NCI-H526 treated with DMSO at 0.1 percent for 48 hours (cell line): ENCODE results near the gene KRTAP4-11.
"Not testable (repeated sequence)": the region's sequence is repeated elsewhere in the genome, so short reads cannot be mapped to it uniquely, and the experiment has no call there.

ENCODE experiments used
- DNase-seq: peaks from one replicate; lab custom pipeline; 2025; lab: John Stamatoyannopoulos, UW

Gene KRTAP4-11

DNA sequence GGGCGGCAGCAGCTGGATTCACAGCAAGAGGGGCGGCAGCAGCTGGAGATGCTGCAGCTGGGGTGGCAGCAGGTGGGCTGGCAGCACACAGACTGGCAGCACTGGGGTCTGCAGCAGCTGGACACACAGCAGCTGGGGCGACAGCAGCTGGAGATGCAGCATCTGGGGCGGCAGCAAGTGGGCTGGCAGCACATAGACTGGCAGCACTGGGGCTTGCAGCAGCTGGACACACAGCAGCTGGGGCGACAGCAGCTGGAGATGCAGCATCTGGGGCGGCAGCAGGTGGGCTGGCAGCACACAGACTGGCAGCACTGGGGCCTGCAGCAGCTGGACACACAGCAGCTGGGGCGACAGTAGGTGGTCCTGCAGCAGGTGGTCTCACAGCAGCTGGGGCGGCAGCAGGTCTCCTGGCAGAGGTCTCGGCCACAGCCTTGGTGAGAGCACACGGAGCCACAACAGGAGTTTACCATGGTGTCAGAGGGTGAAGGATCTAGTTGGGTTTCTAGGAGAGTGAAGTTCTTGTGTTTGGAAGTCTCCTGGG lies at the start of gene KRTAP4-11:
KRTAP4-11 (minus strand) TSS at position 528 of the 541 bp plus-strand sequence; CDS start at position 470, 58 bp downstream.
- DNase-seq, result not testable (repeated sequence)

DNA sequence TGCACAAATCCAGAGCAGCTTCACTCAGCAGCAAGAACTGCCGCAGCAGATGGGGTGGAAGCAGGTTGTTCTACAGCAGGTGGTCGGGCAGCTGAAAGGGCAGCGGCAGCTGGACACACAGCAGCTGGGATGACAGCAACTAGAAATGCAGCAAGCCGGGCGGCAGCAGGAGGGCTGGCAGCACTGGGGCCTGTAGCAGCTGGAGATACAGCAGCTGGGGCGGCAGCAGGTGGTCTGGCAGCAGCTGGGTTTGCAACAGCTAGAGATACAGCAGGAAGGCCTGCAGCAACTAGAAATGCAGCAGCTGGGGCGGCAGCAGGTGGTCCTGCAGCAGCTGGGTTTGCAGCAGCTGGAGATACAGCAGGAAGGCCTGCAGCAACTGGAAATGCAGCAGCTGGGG lies 49.4 kb upstream of the KRTAP4-11 start:
- no peak for DNase-seq

DNA sequence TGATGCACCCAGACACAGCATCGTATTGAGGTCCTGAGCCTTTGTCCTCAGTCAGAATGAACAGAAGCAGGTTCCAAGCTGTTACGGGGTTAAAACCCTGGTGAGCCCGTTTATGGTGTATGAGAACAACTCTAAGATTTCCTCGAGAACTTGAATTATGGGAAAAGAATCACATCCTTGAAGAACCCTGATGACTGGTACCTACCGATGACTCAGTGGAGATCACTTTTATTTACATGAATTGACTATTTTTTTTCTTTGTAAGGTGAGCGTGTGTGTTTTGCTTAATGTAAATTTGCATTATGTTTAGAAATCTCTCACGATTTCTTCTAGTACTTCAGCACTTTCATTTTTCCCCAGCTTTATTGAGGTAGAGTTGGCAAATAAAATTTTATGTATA lies 45.7 kb upstream of the KRTAP4-11 start:
- no peak for DNase-seq

DNA sequence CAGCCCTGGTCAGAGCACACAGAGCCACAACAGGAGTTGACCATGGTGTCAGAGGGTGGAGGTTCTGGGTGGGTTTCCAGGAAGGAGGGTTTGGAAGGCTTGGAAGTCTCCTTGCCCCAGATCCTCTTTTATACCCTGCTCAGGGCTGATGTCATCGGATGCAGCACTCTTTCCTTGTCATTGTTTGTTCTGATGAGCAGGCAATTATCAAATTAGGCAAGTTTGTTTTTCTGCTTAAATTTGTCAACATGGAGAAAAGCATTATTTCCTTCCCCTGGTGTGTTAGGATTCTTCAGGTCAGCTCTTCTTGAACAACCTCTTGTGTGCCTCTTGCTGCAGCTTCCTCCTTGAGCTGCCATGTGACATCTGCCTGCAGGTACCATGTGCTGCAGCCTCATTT lies 42.5 kb upstream of the KRTAP4-11 start, which contains the start of gene KRTAP4-4:
KRTAP4-4 (minus strand) TSS at position 101 of the 400 bp plus-strand sequence; CDS start at position 44, 57 bp downstream.
- no peak for DNase-seq

DNA sequence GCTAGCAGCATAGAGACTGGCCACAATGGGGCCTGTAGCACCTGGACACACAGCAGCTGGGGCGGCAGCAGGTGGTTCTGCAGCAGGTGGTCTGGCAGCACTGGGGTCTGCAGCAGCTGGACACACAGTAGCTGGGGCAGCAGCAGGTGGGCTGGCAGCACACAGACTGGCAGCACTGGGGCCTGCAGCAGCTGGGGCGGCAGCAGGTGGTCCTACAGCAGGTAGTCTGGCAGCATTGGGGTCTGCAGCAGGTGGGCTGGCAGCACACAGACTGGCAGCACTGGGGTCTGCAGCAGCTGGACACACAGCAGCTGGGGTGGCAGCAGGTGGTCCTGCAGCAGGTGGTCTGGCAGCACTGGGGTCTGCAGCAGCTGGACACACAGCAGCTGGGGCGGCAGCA lies 42.0 kb upstream of the KRTAP4-11 start:
- DNase-seq, result not testable (repeated sequence)

DNA sequence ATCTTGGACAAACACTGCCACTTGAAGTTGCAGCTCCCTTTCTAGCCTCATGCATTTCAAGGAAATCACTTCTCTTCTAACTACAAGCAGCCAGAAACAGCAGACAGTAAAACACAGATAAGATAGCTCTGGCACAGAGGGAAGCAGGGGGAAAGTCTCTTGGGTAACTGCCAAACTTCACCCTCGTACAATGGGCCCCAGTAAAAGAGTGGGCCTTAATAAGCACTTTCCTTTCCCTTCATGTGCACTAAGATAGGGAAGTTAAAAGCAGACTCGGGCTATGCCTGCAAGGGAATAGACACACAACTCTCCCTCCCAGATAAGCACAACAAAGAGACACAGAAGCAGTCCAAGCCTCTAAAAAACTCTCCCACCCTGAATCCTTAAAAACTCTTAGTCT lies 35.7 kb upstream of the KRTAP4-11 start:
- peak; percentile 42 for DNase-seq

DNA sequence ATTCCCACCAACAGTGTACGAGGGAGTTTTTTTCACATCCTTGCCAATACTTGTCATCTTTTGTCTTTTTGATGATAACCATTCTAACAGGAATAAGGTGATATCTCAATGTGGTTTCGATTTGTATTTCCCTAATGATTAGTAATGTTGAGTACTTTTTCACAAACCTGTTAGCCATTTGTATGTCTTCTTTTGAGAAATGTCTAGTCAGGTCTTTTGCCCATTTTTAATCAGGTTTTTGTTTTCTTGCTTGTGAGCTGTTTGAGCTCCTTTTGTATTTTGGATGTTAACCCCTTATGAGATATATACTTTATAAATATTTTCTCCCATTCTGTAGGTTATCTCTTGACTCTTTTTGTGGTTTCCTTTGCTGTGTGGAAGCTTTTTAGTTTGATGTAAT lies 33.4 kb upstream of the KRTAP4-11 start:
- no peak for DNase-seq

DNA sequence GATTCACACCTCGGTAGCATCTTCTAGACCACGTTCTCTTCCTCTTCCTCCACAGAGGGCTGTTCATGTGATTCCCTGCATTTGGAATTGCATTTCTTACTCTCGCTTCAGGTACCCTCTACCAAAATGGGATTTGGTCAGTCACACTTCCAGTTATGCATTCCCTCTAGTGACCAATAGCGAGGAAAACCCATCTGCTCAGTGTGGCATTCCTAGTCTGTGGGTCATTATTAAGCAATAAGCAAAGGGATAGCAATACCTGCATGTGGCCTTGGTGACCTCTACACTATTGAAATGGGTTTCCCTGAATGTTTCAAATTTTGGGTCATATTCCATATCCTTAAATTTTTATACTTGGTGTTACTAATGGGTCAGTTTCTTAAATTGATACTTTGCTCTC lies 31.9 kb upstream of the KRTAP4-11 start:
- DNase-seq, result no peak

DNA sequence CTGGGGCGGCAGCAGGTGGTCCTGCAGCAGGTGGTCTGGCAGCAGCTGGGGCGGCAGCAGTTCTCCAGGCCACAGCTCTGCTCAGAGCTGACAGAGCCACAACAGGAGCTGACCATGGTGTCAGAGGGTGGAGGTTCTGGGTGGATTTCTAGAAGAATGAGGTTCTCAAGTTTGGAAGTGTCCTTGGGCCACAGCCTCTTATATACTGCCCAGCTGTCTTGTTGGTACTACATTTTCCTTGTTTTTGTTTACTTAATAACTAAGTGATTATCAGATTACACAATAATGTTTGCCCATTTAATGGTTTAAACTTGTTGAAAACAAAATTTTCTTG lies 31.4 kb upstream of the KRTAP4-11 start, which contains the start of gene KRTAP4-5:
KRTAP4-5 (minus strand) TSS at position 174 of the 334 bp plus-strand sequence; CDS start at position 116, 58 bp downstream.
- no peak for DNase-seq

DNA sequence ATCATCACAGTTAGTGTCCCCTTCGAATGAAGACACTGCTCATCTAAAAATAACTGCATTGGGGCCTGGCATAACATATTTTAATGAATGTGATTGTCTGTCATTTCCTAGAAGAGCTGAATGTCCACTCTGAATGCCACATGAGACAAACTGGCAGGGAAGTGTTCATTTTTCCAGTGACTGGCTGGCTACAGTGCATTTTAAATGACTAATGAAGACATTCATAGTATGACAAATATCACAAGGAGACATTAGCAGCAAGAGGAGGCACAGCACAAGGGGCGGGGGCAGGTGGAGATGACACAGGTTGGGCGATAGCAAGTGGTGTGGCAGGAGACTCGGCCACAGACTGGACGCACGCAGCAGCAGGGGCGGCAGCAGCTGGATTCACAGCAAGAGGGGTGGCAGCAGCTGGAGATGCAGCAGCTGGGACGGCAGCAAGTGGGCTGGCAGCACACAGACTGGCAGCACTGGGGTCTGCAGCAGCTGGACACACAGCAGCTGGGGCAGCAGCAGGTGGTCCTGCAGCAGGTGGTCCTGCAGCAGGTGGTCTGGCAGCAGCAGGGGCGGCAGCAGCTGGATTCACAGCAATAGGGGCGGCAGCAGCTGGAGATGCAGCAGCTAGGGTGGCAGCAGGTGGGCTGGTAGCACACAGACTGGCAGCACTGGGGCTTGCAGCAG lies 30.9 kb upstream of the KRTAP4-11 start:
- DNase-seq, result not testable (repeated sequence)

DNA sequence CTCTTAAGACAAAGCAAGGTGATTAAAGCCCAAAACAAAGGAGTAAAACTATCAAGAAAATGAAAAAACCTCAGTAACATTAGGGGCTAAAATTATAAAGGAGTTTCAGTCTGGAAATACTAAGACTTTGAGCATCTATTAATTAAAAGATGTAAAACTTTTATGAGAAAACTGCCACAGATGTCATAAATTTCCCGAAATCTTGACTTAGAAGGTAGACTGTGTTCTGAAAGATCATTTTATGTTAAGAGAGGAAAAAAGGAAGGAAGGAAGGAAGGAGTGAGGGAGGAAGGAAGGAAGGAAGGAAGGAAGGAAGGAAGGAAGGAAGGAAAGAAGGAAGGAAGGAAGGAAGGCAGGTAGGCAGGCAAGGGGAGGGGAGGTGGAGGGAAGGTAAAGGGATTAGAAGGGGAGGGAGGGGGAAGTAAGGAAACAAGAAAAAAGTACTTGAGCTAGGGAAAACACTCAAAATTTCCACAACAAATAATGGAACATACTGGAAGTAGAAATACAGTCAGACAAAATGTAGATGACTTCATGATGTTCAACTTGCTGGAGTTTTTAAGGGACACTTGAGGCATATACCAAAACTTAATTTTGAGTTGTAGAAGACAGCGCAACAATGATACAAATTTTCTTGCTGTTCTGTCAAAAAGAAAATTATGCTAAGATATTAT lies 29.5 kb upstream of the KRTAP4-11 start:
- no peak for DNase-seq

DNA sequence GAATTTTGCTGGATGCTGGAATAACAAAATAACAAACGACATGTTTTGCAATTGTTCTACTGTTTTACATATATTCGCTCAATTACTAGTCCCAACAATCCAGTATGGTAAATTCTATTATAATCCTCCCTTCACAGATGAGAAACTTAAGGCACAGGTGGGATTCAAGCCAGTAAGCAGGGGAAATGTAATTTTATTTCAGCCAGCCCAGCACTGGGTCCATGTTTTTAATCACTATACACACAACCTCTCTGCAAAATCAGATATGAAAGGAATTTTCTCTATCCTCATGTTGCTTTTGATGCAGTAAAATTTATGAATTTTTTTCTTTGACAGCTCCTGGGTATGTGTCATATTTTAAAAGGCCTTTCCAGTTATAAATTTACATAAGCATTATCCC lies 27.1 kb upstream of the KRTAP4-11 start:
- no peak for DNase-seq

DNA sequence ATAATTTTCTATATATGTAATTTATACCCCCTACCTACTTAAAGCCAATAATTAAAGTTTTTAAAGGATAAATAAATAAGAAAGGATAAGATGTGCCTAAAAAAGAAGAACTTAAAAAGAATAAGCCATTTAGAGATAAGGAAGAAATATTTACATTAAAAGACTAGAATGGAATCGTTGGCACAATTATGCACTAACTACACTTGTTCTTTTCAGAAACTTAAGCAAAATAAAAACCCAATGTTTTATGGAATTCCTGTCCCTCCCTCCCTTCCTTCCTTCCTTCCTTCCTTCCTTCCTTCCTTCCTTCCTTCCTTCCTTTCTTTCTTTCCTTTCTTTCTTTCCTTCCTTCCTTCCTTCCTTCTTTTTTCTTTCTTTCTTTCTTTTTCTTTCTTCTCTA lies 26.7 kb upstream of the KRTAP4-11 start:
- DNase-seq, result no peak

DNA sequence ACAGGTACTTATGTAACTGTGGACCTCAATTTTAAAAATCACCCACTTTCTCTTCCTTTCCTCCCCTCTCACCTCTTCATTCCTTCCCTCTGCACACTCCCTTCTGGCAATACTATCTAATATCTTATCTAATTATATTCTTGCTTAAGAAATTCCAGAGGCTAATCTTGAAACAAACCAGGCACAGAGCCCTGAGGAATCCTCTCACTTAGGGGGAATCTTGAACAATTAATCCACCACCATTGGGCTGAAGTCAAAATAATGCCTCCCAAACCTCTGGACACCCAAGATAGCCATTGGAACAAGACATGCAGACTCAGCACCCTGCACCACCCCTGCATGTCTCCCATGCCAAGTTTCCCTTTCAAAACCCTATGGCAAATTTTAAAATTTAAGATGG lies 23.2 kb upstream of the KRTAP4-11 start:
- DNase-seq, result no peak

DNA sequence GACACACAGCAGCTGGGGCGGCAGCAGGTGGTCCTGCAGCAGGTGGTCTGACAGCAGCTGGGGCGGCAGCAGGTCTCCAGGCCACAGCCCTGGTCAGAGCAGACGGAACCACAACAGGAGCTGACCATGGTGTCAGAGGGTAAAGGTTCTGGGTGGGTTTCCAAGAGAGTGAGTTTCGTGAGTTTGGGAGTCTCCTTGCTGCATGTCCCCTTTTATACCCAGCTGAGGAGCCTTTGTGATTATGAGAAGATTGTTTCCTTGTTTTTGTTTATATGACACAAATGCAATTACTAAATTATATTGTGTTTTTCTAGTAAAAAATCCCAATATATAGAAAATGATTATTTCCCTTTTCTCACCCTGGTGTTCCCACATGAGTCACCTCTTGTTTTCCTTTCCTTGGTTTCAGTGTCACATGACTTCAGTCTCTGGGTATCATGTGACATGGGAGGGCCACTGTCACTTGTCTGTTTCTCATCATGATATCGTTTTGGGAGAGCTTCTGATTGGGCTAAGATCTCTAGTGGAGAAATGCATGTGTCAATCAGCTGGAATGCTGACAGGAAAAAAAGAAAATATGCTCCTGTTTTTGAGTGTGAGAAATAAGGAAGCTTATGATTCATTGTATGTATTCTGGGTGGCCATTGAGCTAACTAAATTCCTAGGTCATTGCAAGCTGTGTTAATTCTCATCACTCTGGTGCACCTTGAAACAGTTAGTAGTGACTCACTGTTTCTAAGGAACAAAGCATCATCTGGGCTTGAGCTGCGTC lies 22.4 kb upstream of the KRTAP4-11 start, which contains the start of gene KRTAP4-6:
KRTAP4-6 (minus strand) TSS at position 185 of the 772 bp plus-strand sequence; CDS start at position 128, 57 bp downstream.
- no peak for DNase-seq

DNA sequence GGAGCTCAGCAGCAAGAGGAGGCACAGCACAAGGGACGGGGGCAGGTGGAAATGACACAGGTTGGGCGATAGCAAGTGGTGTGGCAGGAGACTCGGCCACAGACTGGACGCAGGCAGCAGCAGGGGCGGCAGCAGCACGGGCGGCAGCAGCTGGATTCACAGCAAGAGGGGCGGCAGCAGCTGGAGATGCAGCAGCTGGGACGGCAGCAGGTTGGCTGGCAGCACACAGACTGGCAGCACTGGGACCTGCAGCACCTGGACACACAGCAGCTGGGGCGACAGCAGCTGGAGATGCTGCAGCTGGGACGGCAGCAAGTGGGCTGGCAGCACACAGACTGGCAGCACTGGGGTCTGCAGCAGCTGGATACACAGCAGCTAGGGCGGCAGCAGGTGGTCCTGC lies 21.7 kb upstream of the KRTAP4-11 start:
- not testable (repeated sequence) for DNase-seq

DNA sequence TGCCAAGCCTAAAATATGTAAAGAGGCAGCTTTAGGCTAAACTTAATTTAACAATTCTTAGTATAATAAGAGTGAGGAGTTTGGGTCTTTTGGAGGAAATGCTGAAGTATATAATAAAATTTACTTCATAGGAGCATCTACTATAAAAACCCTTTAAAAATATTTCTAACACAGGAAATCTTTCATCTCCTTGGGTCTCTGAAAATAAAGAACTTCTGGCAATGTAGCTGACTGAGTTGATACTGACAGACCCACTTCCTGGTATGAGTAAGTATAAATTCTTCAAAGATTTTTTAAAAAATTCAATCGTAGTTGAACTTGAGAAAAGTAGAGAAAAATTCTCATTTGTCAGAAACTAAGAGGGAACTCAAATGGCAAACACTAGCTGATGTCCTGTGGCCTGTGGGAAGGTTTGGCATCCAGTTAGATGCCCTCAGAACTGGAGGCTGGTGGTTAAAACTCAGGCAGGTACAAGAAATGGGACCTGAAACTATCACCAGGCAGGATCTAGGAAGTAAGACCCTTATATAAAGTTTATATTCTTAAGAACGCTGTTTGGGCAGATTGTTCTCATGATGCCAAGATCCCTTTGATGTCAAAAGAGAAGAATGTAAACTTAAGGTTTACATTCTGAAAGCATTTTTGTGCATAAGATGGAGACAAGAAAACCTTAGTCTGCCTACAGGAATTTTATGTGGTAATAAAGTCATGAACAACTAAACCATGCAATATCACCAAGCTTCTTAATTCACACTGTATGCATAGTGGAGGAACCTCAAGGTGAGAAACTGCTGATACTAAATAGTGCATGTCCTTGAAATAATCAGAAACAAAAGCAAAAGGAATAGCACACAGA lies 15.9 kb upstream of the KRTAP4-11 start:
- DNase-seq, result no peak

DNA sequence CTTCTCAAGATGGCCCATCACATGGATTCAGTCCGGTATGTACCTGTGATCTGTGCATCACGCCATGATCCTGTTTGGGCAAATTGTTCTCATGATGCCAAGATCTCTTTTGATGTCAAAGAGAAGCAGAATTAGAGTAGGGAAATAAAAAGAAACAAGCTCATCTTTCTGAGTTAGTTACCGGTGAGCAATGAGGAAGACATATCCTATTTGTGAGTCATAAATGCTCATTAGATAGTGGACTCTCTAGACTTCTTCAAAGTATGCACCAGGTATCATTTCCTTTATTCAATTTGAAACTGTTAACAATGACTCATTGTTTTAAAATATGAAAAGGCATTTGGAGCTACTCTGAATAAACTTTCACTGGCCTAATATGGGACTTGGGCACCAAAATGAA lies 13.8 kb upstream of the KRTAP4-11 start:
- DNase-seq, result no peak

DNA sequence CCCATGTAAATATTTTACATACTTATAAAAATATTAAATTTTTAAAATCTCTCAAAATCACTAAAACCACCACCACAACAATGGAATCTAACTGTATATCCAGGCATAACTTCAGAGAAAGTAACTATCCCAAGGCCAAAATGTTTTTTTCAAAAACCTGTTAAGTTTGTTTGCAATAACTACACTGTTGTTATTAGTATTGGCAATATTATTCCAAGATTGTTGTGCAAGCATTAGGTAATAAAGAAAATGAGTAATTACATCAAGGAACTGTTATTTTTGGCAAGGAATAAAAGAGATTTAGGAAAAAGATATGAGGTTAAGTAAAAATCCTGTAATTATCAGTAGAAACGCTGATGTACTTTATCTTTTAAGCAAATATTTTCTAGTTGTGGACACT lies 9.2 kb upstream of the KRTAP4-11 start:
- no peak for DNase-seq

DNA sequence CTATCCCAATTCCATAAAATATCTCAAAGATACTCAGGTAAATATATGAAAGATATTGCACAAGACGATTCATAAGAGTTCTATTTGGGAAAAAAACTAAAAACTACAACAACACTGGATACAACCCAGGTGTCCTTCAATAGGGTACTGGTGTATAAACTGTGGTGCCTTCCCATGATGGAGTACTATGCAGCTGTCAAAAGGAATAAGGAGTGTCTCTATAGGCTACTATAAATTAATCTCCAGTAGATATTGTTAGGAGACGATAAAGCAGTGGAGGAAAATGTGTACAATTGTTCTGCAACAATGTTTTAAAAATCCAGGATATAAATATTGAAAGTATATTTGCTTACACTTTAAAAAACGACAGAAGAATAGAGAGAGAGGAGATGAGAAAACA lies 8.2 kb upstream of the KRTAP4-11 start:
- DNase-seq, result no peak

DNA sequence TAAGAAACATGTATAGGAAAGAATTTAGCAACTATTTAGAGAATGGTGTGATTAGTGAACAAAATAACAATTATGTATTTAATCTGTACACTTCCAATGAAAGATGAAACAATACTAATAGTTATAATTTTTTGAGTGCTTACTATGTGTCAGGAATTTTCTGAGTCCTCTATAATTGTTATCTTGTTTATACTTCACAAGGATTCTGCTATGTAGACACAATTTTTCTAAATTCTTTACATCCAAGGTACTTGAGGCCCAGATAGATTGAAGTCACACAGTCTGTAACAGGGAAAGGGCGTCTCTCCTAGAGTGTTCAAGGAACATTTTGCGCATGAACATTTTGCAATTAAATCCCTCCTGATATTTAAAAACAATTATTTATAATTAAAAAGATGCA lies 6.9 kb upstream of the KRTAP4-11 start:
- no peak for DNase-seq
